ENCODE data around the gene NEK9.

Gene NEK9

GRCh38 chr14:75142494-75142893, 15.6 kb upstream of the NEK9 start:
- TF ChIP-seq CTCF (IDR thresholded peaks at IDR 0.05): no peak
- Mint-ChIP-seq H3K27ac (peak overlapping the region; percentile 82), H3K36me3 (ENCODE audit: low read depth) (peaks cover 51% of the 10 kb centered on the region), H3K9me3 (peaks cover 4% of the 10 kb centered on the region), H3K27me3 (ENCODE audit: low read depth, poor library complexity) (no peaks in the 10 kb centered on the region), H3K4me3 (no peak overlapping the region), H3K4me1 (peaks cover 13% of the 10 kb centered on the region)
- DNase-seq: no peak

- DNase-seq: no peak
- peaks cover 10% of the 10 kb centered on the region for H3K4me1 Mint-ChIP-seq
- H3K4me3 Mint-ChIP-seq: no peak overlapping the region
- H3K27me3 Mint-ChIP-seq (ENCODE audit: low read depth, poor library complexity): no peaks in the 10 kb centered on the region
- H3K9me3 Mint-ChIP-seq: peaks cover 4% of the 10 kb centered on the region
- no peak overlapping the region for H3K27ac Mint-ChIP-seq
- peak; percentile 35 for TF ChIP-seq CTCF (IDR thresholded peaks at IDR 0.05)
- H3K36me3 Mint-ChIP-seq (ENCODE audit: low read depth): peaks cover 51% of the 10 kb centered on the region
Measured at GRCh38 chr14:75141967-75142366, 15.1 kb upstream of the NEK9 start.

GRCh38 chr14:75141062-75141461, 14.2 kb upstream of the NEK9 start:
- Mint-ChIP-seq H3K36me3 (ENCODE audit: low read depth) (peaks cover 50% of the 10 kb centered on the region), H3K4me1 (peaks cover 10% of the 10 kb centered on the region), H3K4me3 (no peak overlapping the region), H3K9me3 (peaks cover 4% of the 10 kb centered on the region), H3K27ac (peak overlapping the region; percentile 49), H3K27me3 (ENCODE audit: low read depth, poor library complexity) (no peaks in the 10 kb centered on the region)
- TF ChIP-seq CTCF (IDR thresholded peaks at IDR 0.05): no peak
- DNase-seq: no peak

GRCh38 chr14:75140620-75141019, 13.8 kb upstream of the NEK9 start:
- Mint-ChIP-seq H3K27me3 (ENCODE audit: low read depth, poor library complexity) (no peaks in the 10 kb centered on the region), H3K9me3 (peaks cover 4% of the 10 kb centered on the region), H3K27ac (no peak overlapping the region), H3K4me1 (peaks cover 10% of the 10 kb centered on the region), H3K4me3 (no peak overlapping the region), H3K36me3 (ENCODE audit: low read depth) (peaks cover 50% of the 10 kb centered on the region)
- TF ChIP-seq CTCF (IDR thresholded peaks at IDR 0.05): no peak
- no peak for DNase-seq

- Mint-ChIP-seq H3K4me3 (no peak overlapping the region), H3K27ac (peak overlapping the region; percentile 70), H3K9me3 (peaks cover 9% of the 10 kb centered on the region), H3K4me1 (peaks cover 10% of the 10 kb centered on the region), H3K36me3 (ENCODE audit: low read depth) (peaks cover 52% of the 10 kb centered on the region), H3K27me3 (ENCODE audit: low read depth, poor library complexity) (no peaks in the 10 kb centered on the region)
- no peak for TF ChIP-seq CTCF (IDR thresholded peaks at IDR 0.05)
- no peak for DNase-seq
Measured at GRCh38 chr14:75139185-75139584, 12.3 kb upstream of the NEK9 start.

GRCh38 chr14:75138492-75138891, 11.6 kb upstream of the NEK9 start:
- Mint-ChIP-seq H3K27ac (peak overlapping the region; percentile 54), H3K36me3 (ENCODE audit: low read depth) (peaks cover 53% of the 10 kb centered on the region), H3K27me3 (ENCODE audit: low read depth, poor library complexity) (no peaks in the 10 kb centered on the region), H3K9me3 (peaks cover 15% of the 10 kb centered on the region), H3K4me1 (peaks cover 10% of the 10 kb centered on the region), H3K4me3 (no peak overlapping the region)
- DNase-seq: no peak
- no peak for TF ChIP-seq CTCF (IDR thresholded peaks at IDR 0.05)

Data from nephron progenitor cell (in vitro differentiated cells).